ENCODE measurements around the gene STARD10. TPM values are rescaled to one million over a fixed set of nuclear protein-coding genes. Genes with fewer than 3 reads are reported as not detected.
"Not testable (repeated sequence)": the region's sequence is repeated elsewhere in the genome, so short reads cannot be mapped to it uniquely, and the experiment has no call there.

STARD10 gene
- total RNA-seq, 1 experiment from 2014 or later, result 10.6 TPM

DNA sequence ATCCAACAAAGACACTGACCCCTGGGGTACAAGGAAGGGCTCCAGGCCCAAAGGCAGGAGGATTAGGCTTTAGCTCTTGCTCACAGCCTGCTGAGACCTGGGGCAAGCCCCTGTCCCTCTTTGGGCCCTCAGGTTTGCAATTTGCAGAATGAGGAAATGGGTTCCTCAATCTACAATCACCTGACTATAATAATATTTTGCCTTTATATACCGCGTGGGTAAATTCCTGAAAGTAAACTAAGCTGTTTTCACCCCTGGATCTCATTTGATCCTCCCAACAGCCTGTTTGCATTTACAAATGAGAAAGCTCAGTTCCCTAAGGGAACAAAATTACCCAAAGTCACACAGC, 797 bp downstream of the STARD10 start:
- H3K4me1 Mint-ChIP-seq (ENCODE audit: insufficient read depth, unreplicated experiment), result peaks cover 17% of the 10 kb centered on the region
- ChIA-PET CTCF (interaction anchor here (0.5 to 3.9 kb wide), 23 partner anchors 8 to 507 kb away, joined by 3 to 85 read pairs (median 4); no protein-coding TSS in a partner anchor), POLR2A (interaction anchor here (0.7 to 3.4 kb wide), 6 partner anchors 10 to 70 kb away, joined by 4 to 57 read pairs (median 12); partner anchors contain the start of gene ATG16L2)
- no TSS peak for BruUV-seq (replicated peaks)
- H3K27ac Mint-ChIP-seq (ENCODE audit: low read depth, unreplicated experiment), result no peak overlapping the region
- intact Hi-C loops (cut with micrococcal nuclease), result loop anchor here (1.0 kb wide), 2 partner anchors 68 to 109 kb away; no protein-coding TSS in a partner anchor
- no peaks in the 10 kb centered on the region for H3K9me3 Mint-ChIP-seq (ENCODE audit: unreplicated experiment)
- TF ChIP-seq, protein P1, sequence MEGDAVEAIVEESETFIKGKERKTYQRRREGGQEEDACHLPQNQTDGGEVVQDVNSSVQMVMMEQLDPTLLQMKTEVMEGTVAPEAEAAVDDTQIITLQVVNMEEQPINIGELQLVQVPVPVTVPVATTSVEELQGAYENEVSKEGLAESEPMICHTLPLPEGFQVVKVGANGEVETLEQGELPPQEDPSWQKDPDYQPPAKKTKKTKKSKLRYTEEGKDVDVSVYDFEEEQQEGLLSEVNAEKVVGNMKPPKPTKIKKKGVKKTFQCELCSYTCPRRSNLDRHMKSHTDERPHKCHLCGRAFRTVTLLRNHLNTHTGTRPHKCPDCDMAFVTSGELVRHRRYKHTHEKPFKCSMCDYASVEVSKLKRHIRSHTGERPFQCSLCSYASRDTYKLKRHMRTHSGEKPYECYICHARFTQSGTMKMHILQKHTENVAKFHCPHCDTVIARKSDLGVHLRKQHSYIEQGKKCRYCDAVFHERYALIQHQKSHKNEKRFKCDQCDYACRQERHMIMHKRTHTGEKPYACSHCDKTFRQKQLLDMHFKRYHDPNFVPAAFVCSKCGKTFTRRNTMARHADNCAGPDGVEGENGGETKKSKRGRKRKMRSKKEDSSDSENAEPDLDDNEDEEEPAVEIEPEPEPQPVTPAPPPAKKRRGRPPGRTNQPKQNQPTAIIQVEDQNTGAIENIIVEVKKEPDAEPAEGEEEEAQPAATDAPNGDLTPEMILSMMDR (IDR thresholded peaks at IDR 0.05; ENCODE audit: unreplicated experiment), result no peak
- no peaks in the 10 kb centered on the region for H3K36me3 Mint-ChIP-seq (ENCODE audit: insufficient read depth, unreplicated experiment)
- no peak for DNase-seq (ENCODE audit: unreplicated experiment)
- H3K4me3 Mint-ChIP-seq (ENCODE audit: unreplicated experiment), result peak overlapping the region; percentile 89
- H3K27me3 Mint-ChIP-seq (ENCODE audit: insufficient read depth, unreplicated experiment), result no peaks in the 10 kb centered on the region

- H3K4me3 Mint-ChIP-seq (ENCODE audit: unreplicated experiment), result no peak overlapping the region
These were observed 1.3 kb downstream of the STARD10 start for GRCh38 chr11:72792437-72793021.

GRCh38 chr11:72791228-72791627, 2.6 kb downstream of the STARD10 start:
- CTCF ChIA-PET, result not testable (repeated sequence)

More at GRCh38 chr11:72792437-72793021, 1.3 kb downstream of the STARD10 start:
- TF ChIP-seq, protein P1 (IDR thresholded peaks at IDR 0.05; ENCODE audit: unreplicated experiment), result no peak
- Mint-ChIP-seq H3K27me3 (ENCODE audit: insufficient read depth, unreplicated experiment) (no peaks in the 10 kb centered on the region), H3K4me1 (ENCODE audit: insufficient read depth, unreplicated experiment) (peaks cover 17% of the 10 kb centered on the region), H3K36me3 (ENCODE audit: insufficient read depth, unreplicated experiment) (no peaks in the 10 kb centered on the region), H3K27ac (ENCODE audit: low read depth, unreplicated experiment) (no peak overlapping the region), H3K9me3 (ENCODE audit: unreplicated experiment) (no peaks in the 10 kb centered on the region)
- ChIA-PET POLR2A (interaction anchor here (0.7 to 3.4 kb wide), 5 partner anchors 10 to 69 kb away, joined by 4 to 57 read pairs (median 14); partner anchors contain the start of gene ATG16L2), CTCF (interaction anchor here (0.6 to 3.9 kb wide), 23 partner anchors 8 to 508 kb away, joined by 3 to 85 read pairs (median 4); no protein-coding TSS in a partner anchor)
- DNase-seq (ENCODE audit: unreplicated experiment), result no peak
- intact Hi-C loops (cut with micrococcal nuclease), result loop anchor here (1.0 kb wide), 2 partner anchors 67 to 108 kb away; no protein-coding TSS in a partner anchor
- no TSS peak for BruUV-seq (replicated peaks)

DNA sequence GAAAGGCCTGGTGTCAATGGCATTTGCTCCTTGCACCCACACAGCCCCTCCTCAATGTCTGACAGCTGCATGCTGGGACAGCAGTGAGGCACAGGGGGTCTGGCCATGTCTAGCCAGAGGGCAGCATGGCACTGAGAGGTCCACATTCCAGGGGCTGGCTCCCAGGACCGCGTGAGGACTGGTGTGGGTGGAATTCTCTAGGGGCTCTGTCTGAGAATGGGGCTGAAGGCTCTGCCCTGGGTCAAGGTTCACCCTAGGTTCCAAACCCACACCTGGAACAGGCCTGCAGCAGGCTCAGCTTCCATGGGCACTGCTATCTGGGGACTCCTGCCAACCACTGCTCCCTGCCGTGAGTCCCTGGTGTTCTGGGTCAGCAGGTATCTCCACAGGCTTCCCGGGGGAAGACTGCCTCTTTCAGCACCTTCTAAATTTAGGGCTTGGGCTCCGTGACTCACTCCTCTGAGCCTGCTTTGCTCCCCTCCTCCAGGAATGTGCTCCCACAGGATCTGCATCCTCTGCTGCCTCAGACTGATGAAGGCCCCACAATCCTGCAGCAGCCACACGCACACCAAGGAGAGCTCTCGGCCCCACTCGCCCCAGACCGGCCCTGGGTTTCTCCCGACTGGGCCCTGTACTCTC, 4.2 kb downstream of the STARD10 start:
- peak; percentile 24 for DNase-seq (ENCODE audit: unreplicated experiment)
- H3K27me3 Mint-ChIP-seq (ENCODE audit: insufficient read depth, unreplicated experiment), result no peaks in the 10 kb centered on the region
- H3K36me3 Mint-ChIP-seq (ENCODE audit: insufficient read depth, unreplicated experiment), result no peaks in the 10 kb centered on the region
- no TSS peak for BruUV-seq (replicated peaks)
- no peaks in the 10 kb centered on the region for H3K9me3 Mint-ChIP-seq (ENCODE audit: unreplicated experiment)
- TF ChIP-seq, protein P1 (IDR thresholded peaks at IDR 0.05; ENCODE audit: unreplicated experiment), result no peak
- intact Hi-C loops (cut with micrococcal nuclease), result no loop called here
- H3K4me1 Mint-ChIP-seq (ENCODE audit: insufficient read depth, unreplicated experiment), result peaks cover 15% of the 10 kb centered on the region
- no peak overlapping the region for H3K27ac Mint-ChIP-seq (ENCODE audit: low read depth, unreplicated experiment)
- ChIA-PET CTCF (interaction anchor here (0.6 to 1.2 kb wide), 4 partner anchors 18 to 82 kb away, joined by 3 to 6 read pairs (median 4); no protein-coding TSS in a partner anchor), POLR2A (interaction anchor here (0.9 to 1.2 kb wide), 3 partner anchors 24 to 67 kb away, joined by 3 to 4 read pairs (median 3); no protein-coding TSS in a partner anchor)
- H3K4me3 Mint-ChIP-seq (ENCODE audit: unreplicated experiment), result no peak overlapping the region

More at GRCh38 chr11:72791228-72791627, 2.6 kb downstream of the STARD10 start:
- H3K9me3 Mint-ChIP-seq (ENCODE audit: unreplicated experiment); DNase-seq (ENCODE audit: unreplicated experiment); POLR2A ChIA-PET; H3K27ac Mint-ChIP-seq (ENCODE audit: low read depth, unreplicated experiment); intact Hi-C loops (cut with micrococcal nuclease); H3K4me3 Mint-ChIP-seq (ENCODE audit: unreplicated experiment); BruUV-seq (replicated peaks); H3K27me3 Mint-ChIP-seq (ENCODE audit: insufficient read depth, unreplicated experiment); H3K36me3 Mint-ChIP-seq (ENCODE audit: insufficient read depth, unreplicated experiment): not testable (repeated sequence)
- H3K4me1 Mint-ChIP-seq (ENCODE audit: insufficient read depth, unreplicated experiment), result peaks cover 17% of the 10 kb centered on the region

Measured in MCF 10A (cell line).